Measurements from ENCODE around the gene ADRA2B.

GRCh38 chr2:96159084-96159830 is 42.9 kb upstream of the ADRA2B start:
- no peak for TF ChIP-seq POLR2A (IDR thresholded peaks at IDR 0.05; ENCODE audit: low read length)
- TF ChIP-seq GATA1 (IDR thresholded peaks at IDR 0.05; ENCODE audit: low read depth, low read length) = no peak

All from erythroblast (primary cell).